HG03139 (cell line): ENCODE results near the gene ARHGAP18.

Source experiments
- ATAC-seq: cut with Tn5 transposase; IDR thresholded peaks from one replicate; pipeline ENCODE4 v1.9.1; 2021; ENCODE audit not compliant: unreplicated experiment

ARHGAP18 gene

GRCh38 chr6:129623008-129623732 is 86.8 kb downstream of the ARHGAP18 start:
- no peak for ATAC-seq

- no peak for ATAC-seq
Measured at GRCh38 chr6:129621252-129621651, 88.7 kb downstream of the ARHGAP18 start.

GRCh38 chr6:129620234-129620610 is 89.8 kb downstream of the ARHGAP18 start:
- ATAC-seq = no peak

DNA sequence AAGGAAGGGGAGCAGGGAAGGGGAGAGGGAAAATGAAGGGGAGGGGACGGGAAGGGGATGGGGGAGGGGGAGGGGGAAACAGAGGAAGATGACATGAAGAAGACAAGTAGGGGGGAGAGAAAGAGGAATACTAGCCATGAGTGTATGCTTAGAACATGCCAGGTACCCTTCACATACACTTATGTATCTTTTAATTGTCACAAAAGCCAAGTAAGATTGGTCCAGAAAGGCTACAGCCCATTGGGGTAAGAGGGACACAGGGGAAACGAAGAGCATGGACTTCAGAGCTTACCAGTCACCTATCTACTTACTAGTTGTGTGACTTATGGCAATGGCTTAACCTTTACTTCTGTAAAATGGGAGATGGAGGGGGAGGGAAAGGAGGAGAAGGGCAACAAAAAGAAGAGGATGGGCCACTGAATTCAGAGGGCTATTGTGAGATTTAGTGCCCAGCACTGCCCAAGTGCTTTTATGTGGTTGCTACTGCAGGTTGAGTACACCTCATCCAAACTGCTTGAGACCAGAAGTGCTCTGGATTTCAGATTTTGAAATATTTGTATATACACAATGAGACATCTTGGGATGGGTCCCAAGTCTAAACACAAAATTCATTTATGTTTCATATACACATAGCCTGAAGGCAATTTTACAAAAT is 90.3 kb downstream of the ARHGAP18 start:
- no peak for ATAC-seq

DNA sequence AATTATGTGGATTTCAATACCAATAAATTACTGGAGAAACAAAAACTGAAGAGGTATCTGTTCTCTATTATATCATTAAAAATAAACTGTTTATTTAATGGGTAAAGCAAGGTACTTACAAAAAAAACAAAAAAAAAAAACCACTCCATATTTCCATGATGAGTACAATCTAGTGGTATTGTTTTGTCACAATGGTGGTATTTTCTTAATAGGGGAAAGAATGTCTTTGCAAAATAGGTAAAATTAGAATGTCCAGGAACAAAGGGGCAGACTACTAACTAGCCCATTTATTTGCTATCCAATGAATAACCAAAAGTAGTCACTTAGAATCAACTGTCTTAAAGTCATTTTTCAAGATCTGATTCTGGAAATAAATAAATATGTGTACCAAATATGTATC is 92.0 kb downstream of the ARHGAP18 start:
- no peak for ATAC-seq

- ATAC-seq = no peak
Measured at GRCh38 chr6:129615496-129615895, 94.5 kb downstream of the ARHGAP18 start.

DNA sequence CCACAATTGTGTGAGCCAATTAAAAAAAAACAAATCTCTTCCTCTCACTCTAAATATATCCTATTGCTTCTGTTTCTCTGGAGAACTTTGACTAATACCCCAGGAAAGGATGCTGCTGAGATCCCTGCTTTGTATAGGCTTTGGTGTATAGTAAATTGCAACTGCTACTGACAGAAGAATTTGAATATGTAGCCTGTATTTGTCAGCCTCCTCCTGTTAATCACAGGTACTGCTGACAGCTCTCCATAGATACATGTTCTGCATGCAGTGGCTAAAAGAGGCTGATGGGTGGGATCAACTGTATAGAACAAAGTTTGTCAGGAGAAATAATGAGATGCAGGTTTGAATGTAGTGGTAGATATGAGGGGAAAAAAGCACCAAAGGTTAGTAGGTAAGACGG is 95.0 kb downstream of the ARHGAP18 start:
- no peak for ATAC-seq

- ATAC-seq = no peak
Measured at GRCh38 chr6:129614464-129614863, 95.5 kb downstream of the ARHGAP18 start.

DNA sequence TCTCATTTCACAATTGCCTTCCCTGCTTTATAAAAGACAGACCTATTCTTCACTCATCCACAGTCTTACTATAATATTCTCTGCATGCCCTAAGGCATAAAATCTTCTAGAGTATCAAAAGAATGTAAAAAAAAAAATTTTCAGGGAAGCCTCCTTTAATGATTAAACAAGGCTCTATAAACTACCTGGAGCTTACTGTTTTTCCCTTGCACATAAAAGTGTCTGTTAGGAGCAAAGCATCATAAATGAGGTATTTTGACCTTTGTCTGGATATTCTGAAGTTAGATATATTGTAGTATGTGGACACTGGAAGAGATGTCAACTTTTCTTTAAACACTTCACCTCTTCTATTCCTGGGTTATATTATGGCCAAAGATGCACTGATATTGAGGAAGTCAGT is 97.5 kb downstream of the ARHGAP18 start:
- ATAC-seq = no peak

GRCh38 chr6:129609635-129610034 is 100.3 kb downstream of the ARHGAP18 start:
- no peak for ATAC-seq

DNA sequence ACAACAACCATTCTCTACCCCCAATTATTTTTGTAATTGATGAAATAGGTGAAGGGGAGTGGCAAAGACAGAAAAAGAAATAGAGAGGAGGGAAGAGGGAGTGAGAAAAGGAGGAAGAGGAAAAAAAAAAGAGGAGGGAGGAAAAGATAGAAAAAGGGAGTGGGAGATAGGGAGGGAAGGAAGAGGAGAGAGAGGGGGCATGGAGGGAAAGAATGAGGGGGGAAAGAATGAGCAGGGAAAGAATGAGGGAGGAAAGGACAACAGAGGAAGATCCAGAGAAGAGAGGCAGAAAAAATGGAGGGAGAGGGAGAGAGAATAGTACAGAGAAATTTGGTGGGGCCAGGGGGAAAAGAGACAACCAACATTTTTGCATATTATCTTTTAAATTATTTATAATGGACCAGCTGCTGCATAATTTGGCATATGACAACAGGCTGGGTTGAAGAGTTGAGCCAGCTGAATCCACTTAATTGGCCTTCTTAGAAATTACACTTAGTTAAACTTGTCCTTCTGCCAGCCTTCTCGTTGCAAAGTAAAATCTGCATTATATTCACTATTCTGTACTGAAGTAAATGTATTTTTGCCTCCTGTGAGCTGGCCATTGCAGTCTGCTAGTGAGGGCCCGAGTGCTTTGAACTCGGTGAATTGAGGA is 101.0 kb downstream of the ARHGAP18 start:
- no peak for ATAC-seq

DNA sequence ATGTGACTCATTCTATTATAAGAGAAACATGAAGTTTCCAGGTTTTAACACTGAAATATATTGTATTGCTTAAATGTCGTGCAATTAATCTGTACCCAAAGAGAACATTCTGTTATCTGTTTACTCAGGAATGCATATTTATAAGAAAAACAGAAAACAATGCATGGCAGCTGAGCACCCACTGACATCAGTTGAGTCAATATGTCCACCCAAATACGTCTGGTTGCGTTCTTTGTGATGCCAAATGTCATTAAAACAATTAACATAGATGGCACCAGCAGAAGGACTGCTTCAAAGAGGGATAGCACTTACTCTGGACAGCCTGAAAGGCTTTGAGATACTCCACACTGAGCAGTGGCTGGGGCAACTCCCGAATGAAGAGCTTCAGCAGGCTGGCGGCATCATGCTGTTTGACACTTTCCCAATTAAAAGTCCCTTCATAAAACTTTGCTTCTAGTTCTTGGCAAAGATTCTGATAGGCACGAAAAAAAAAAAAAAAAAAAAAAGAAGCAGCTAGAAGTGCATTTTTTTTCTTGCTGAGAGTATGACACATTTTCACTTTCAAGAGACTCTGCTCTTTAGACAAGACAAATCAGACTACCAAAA is 102.3 kb downstream of the ARHGAP18 start:
- no peak for ATAC-seq

DNA sequence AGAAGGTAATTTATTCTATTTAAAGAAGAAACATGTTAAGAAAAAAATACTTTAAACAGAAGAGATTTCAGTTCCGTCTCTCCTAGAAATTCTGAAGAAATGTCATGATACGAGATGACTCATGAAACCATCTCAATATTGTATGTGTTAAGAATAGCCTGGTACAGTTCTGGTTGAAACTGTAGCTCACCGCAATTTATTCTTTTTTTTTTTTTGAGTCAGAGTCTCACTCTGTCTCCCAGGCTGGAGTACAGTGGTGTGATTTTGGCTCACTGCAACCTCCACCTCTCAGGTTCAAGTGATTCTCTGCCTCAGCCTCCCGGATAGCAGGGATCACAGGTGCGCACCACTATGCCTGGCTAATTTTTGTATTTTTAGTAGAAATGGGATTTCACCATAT is 103.3 kb downstream of the ARHGAP18 start:
- no peak for ATAC-seq

DNA sequence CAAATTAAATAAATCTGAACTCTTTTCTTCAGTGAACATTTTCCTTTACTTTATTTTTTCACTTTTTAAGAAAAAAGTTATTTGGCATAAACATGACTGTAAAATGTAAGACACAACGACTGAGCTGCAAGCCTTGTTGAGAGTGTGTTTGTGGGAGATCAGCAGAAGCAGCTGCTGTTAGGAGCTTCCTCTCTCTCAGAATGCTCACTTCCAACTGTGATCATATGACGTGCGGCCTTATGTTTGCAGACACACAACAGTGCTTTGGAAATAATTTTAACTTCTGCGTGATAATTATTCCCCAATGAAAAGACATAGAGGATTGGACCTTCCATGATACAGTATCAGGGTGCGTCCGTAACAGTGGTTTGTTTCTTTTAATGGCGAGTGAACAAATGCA is 104.0 kb downstream of the ARHGAP18 start:
- no peak for ATAC-seq

DNA sequence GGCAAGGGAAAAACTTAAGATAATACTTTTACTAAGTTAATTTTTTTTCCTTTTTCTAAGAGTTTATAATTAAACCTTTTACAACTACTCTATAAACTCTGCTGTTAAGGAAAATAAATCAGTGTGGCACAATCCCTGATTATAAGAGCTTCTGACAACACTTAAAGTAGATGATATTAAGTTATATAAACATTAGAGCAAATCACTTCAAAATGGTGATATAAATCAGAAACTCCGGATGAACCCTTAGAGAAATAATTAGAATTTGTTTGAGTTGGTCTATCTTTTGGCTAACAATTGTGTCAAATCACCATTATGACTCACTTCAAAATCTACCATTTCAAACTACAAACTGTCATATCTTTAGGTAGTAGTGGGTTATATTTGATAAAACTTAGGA is 104.9 kb downstream of the ARHGAP18 start:
- ATAC-seq = no peak

DNA sequence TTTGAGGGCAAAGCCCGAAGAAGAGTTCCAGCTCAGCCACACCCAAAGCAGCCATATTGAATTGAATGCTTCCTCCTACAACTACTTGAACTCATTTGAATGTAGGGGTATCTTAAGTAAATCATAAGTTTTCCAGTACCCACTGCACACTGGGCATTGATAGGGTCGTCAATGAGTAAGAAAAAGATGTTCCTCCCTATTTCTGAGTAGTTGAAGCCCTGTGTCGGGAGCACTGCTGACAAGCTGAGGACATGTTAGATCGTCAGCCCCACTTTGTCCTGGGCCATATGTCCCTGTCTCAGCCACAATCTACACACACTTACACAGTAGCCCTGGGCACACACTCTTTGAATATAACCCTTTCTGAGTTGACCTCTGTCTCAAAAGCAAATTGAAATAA is 105.7 kb downstream of the ARHGAP18 start:
- no peak for ATAC-seq

DNA sequence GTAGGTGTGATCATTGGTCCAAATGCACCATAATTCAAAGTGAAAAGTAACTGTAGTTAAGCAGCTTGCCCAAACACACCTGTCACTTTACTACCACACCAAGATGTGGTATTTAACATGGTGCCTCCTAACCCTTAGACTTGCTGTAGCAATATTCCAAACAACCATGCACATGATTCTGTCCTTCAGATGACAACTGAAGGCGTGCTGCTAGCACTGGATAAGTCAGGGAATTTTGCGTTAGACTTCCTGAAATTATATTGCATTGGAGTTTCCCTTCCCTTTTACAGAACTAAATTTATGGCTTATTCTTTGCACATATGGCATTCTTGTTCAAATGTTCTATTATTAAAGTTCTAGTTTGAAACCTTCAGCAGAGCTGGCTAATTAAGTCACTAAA is 106.2 kb downstream of the ARHGAP18 start:
- no peak for ATAC-seq

GRCh38 chr6:129601323-129601722 is 108.7 kb downstream of the ARHGAP18 start:
- no peak for ATAC-seq

- no peak for ATAC-seq
Measured at GRCh38 chr6:129599467-129599866, 110.5 kb downstream of the ARHGAP18 start.

- ATAC-seq = peak; percentile 39
Measured at GRCh38 chr6:129598244-129599187, 111.5 kb downstream of the ARHGAP18 start.
